H1 (cell line): ENCODE data around the gene CNST.

ENCODE experiments used
- CBX5 ChIP-seq: fragments of 300-800, 300-1000 bp; sonication (generic); IDR thresholded peaks from 2 replicates; pipeline ENCODE4 v1.7.1; 2016; ENCODE audit warnings: antibody characterized with exemption, low read length, low read depth
- CEBPB ChIP-seq: IDR thresholded peaks from 2 replicates; pipeline ENCODE4 v1.6.1; 2012; ENCODE audit warnings: low read depth, low read length
- CTCF ChIP-seq, 3 experiments: IDR thresholded peaks; 1 replicate in 2 of 3; 2 replicates in 1 of 3; pipeline versions ENCODE4 v1.5.1 to v1.6.1; 2011; ENCODE audit warnings: low read length in 3 of 3, mild to moderate bottlenecking in 3 of 3, inconsistent platforms in 2 of 3, low read depth in 1 of 3, moderate library complexity in 1 of 3; ENCODE audit not compliant: insufficient read depth in 1 of 3; ENCODE audit errors: control extremely low read depth in 1 of 3
- EZH2 ChIP-seq: fragments of 200-600 bp; sonication (generic); IDR thresholded peaks from 2 replicates; pipeline ENCODE4 v1.7.1; 2012; ENCODE audit warnings: low read depth, mild to moderate bottlenecking, moderate library complexity, low read length, inconsistent platforms; ENCODE audit not compliant: severe bottlenecking
- MAX ChIP-seq: IDR thresholded peaks from 2 replicates; pipeline ENCODE4 v1.6.1; 2012; ENCODE audit warnings: inconsistent platforms
- PHF8 ChIP-seq: fragments of 200-600 bp; sonication (generic); conservative IDR thresholded peaks from 2 replicates; pipeline ENCODE4 v1.7.1; 2012; ENCODE audit warnings: low read depth, mild to moderate bottlenecking, inconsistent platforms, low read length, moderate library complexity
- POLR2A ChIP-seq, 2 experiments: IDR thresholded peaks; 1 replicate in 1 of 2; 2 replicates in 1 of 2; pipeline ENCODE4 v1.6.1; 2011; ENCODE audit warnings: low read depth in 2 of 2, low read length in 2 of 2, mild to moderate bottlenecking in 2 of 2; ENCODE audit errors: control extremely low read depth in 1 of 2
- RNF2 ChIP-seq: fragments of 200-900, 300-1000 bp; sonication (generic); IDR thresholded peaks from 2 replicates; pipeline ENCODE4 v1.7.1; 2016; ENCODE audit warnings: borderline replicate concordance, low read depth, mild to moderate bottlenecking, antibody characterized with exemption, low read length; ENCODE audit not compliant: poor library complexity, severe bottlenecking; ENCODE audit errors: missing control alignments

GRCh38 chr1:246674049-246674448 lies 107.8 kb downstream of the CNST start:
- TF ChIP-seq EZH2: no peak
- TF ChIP-seq CTCF (IDR thresholded peaks at IDR 0.05; ENCODE audit: control extremely low read depth in 1 of 3, insufficient read depth in 1 of 3, low read depth in 1 of 3, low read length in 3 of 3): no peak
- TF ChIP-seq CEBPB: no peak
- no peak for TF ChIP-seq PHF8
- no peak for TF ChIP-seq POLR2A (IDR thresholded peaks at IDR 0.05; ENCODE audit: control extremely low read depth in 1 of 2, low read depth in 2 of 2, low read length in 2 of 2)
- TF ChIP-seq CBX5: no peak
- no peak for TF ChIP-seq MAX
- TF ChIP-seq RNF2: no peak
